Common myeloid progenitor, CD34-positive (primary cell): ENCODE measurements around the gene DPYSL3.

Experiments
- CTCF ChIA-PET: fragments of 350-600 bp; sonication (Branson Sonifier 250); formaldehyde crosslinking; loops from one replicate; lab custom pipeline; 2021; ENCODE audit warnings: antibody characterized with exemption; lab: Charles Lee
- POLR2A ChIA-PET: fragments of 350-600 bp; sonication (Branson Sonifier 250); formaldehyde crosslinking; loops from one replicate; lab custom pipeline; 2021; ENCODE audit warnings: antibody characterized with exemption; lab: Charles Lee
- DNase-seq, 3 donors: peaks; one replicate each; pipeline versions ENCODE4 v3.0.0 to v3.0.0-alpha.2; 2013
- H3K27ac ChIP-seq, 2 experiments: 1 replicate in 1 of 2; 2 replicates in 1 of 2; pipeline ENCODE4 v1.7.0; 2013; ENCODE audit warnings: inconsistent platforms in 2 of 2, low read length in 2 of 2, mild to moderate bottlenecking in 2 of 2, low read depth in 1 of 2, moderate library complexity in 1 of 2; ENCODE audit not compliant: severe bottlenecking in 2 of 2, insufficient read depth in 1 of 2, poor library complexity in 1 of 2
- H3K27me3 ChIP-seq, 5 experiments: replicated peaks in 2 of 5; 1 replicate in 3 of 5; 2 replicates in 2 of 5; pipeline versions ENCODE4 v1.6.1 to v1.7.0; 2013; ENCODE audit warnings: low read length in 4 of 5, mild to moderate bottlenecking in 2 of 5, moderate library complexity in 2 of 5, inconsistent platforms in 1 of 5; ENCODE audit not compliant: insufficient read depth in 5 of 5, control insufficient read depth in 4 of 5
- H3K36me3 ChIP-seq, 4 experiments: 1 replicate in 2 of 4; 2 replicates in 2 of 4; pipeline versions ENCODE4 v1.6.1 to v1.7.0; 2013; ENCODE audit warnings: low read length in 3 of 4, control low read depth in 1 of 4, mild to moderate bottlenecking in 1 of 4; ENCODE audit not compliant: control insufficient read depth in 4 of 4, insufficient read depth in 4 of 4
- H3K4me1 ChIP-seq, 4 experiments: 1 replicate in 3 of 4; 2 replicates in 1 of 4; pipeline versions ENCODE4 v1.6.1 to v1.7.1; 2013; ENCODE audit warnings: low read length in 3 of 4, mild to moderate bottlenecking in 3 of 4, control low read depth in 1 of 4, inconsistent platforms in 1 of 4, moderate library complexity in 1 of 4; ENCODE audit not compliant: control insufficient read depth in 4 of 4, insufficient read depth in 4 of 4; ENCODE audit errors: control extremely low read depth in 1 of 4
- H3K4me3 ChIP-seq, 7 experiments: 1 replicate in 4 of 7; 2 replicates in 3 of 7; pipeline versions ENCODE4 v1.5.1 to v1.7.0; 2013; ENCODE audit warnings: mild to moderate bottlenecking in 7 of 7, low read length in 6 of 7, moderate library complexity in 6 of 7, inconsistent platforms in 2 of 7, low read depth in 2 of 7, control low read depth in 1 of 7; ENCODE audit not compliant: insufficient read depth in 4 of 7, control insufficient read depth in 1 of 7; ENCODE audit errors: extremely low read depth in 1 of 7
- H3K9me3 ChIP-seq, 5 experiments: 1 replicate in 4 of 5; 2 replicates in 1 of 5; pipeline versions ENCODE4 v1.6.1 to v1.7.1; 2013; ENCODE audit warnings: low read length in 4 of 5, mild to moderate bottlenecking in 2 of 5, inconsistent platforms in 1 of 5, low read depth in 1 of 5, moderate library complexity in 1 of 5; ENCODE audit not compliant: control insufficient read depth in 4 of 5, insufficient read depth in 2 of 5; ENCODE audit errors: control extremely low read depth in 1 of 5
- WGBS: methylation state at CpG from one replicate; pipeline ENCODE4 v1.1.5; 2013; ENCODE audit not compliant: insufficient coverage; 5-methylcytosine and 5-hydroxymethylcytosine counted together

The DPYSL3 gene

GRCh38 chr5:147479444-147479843 lies 30.4 kb downstream of the DPYSL3 start:
- CTCF ChIA-PET = interaction anchor here (1.2 to 9.5 kb wide), 7 partner anchors 8 to 80 kb away, joined by 3 to 97 read pairs (median 4); no protein-coding TSS in a partner anchor
- H3K9me3 ChIP-seq = no peaks in the 10 kb centered on the region
- H3K27me3 ChIP-seq = no peaks in the 10 kb centered on the region
- H3K4me1 ChIP-seq = peaks cover 8 to 53% (median 48%) of the 10 kb centered on the region in 4 experiments
- no peaks in the 10 kb centered on the region for H3K36me3 ChIP-seq
- no peak overlapping the region for H3K27ac ChIP-seq
- POLR2A ChIA-PET = interaction anchor here (1.3 kb wide), 1 partner anchor 15 kb away, joined by 4 read pairs; no protein-coding TSS in a partner anchor
- peak overlapping the region in 1 of 7 experiments; percentile 17 for H3K4me3 ChIP-seq
- peak; percentile 70 to 91 (median 90) for DNase-seq

GRCh38 chr5:147474140-147474539 lies 35.7 kb downstream of the DPYSL3 start:
- no peak for DNase-seq
- H3K27ac ChIP-seq = no peak overlapping the region
- no peaks in the 10 kb centered on the region for H3K9me3 ChIP-seq
- ChIA-PET POLR2A (no interaction called here), CTCF (interaction anchor here (0.9 to 2.1 kb wide), 3 partner anchors 9 to 47 kb away, joined by 3 to 9 read pairs (median 3); no protein-coding TSS in a partner anchor)
- no peak overlapping the region for H3K4me3 ChIP-seq
- no CpG with 5 or more reads among the region's 1 CpG for WGBS
- no peaks in the 10 kb centered on the region for H3K27me3 ChIP-seq
- no peaks in the 10 kb centered on the region for H3K36me3 ChIP-seq
- H3K4me1 ChIP-seq = peaks cover 0 to 7% (median 5%) of the 10 kb centered on the region in 4 experiments

GRCh38 chr5:147472664-147473475 lies 37.0 kb downstream of the DPYSL3 start:
- POLR2A ChIA-PET = no interaction called here
- WGBS = 92% methylated on average over 3 of the region's 4 CpGs
- no peaks in the 10 kb centered on the region for H3K9me3 ChIP-seq
- no peaks in the 10 kb centered on the region for H3K4me1 ChIP-seq
- CTCF ChIA-PET = interaction anchor here (1.0 to 2.1 kb wide), 4 partner anchors 8 to 86 kb away, joined by 3 to 9 read pairs (median 4); no protein-coding TSS in a partner anchor
- no peaks in the 10 kb centered on the region for H3K36me3 ChIP-seq
- H3K27me3 ChIP-seq = no peaks in the 10 kb centered on the region
- H3K27ac ChIP-seq = no peak overlapping the region
- DNase-seq = no peak
- no peak overlapping the region for H3K4me3 ChIP-seq

- CTCF ChIA-PET = interaction anchor here (1.0 to 7.6 kb wide), 4 partner anchors 9 to 91 kb away, joined by 3 to 97 read pairs (median 49); no protein-coding TSS in a partner anchor
- no peak for DNase-seq
- H3K27me3 ChIP-seq = peaks cover 0 to 2% (median 0%) of the 10 kb centered on the region in 5 experiments
- POLR2A ChIA-PET = no interaction called here
- no peaks in the 10 kb centered on the region for H3K9me3 ChIP-seq
- no peak overlapping the region for H3K4me3 ChIP-seq
- H3K4me1 ChIP-seq = peaks cover 0 to 8% (median 0%) of the 10 kb centered on the region in 4 experiments
- H3K27ac ChIP-seq = no peak overlapping the region
- no peaks in the 10 kb centered on the region for H3K36me3 ChIP-seq
- 100% methylated on average over 1 of the region's 1 CpG for WGBS
These were observed 41.8 kb downstream of the DPYSL3 start for GRCh38 chr5:147467973-147468508.

GRCh38 chr5:147466360-147466980 lies 43.4 kb downstream of the DPYSL3 start:
- H3K4me3 ChIP-seq = no peak overlapping the region
- peaks cover 0 to 2% (median 0%) of the 10 kb centered on the region in 5 experiments for H3K27me3 ChIP-seq
- no peak overlapping the region for H3K27ac ChIP-seq
- H3K9me3 ChIP-seq = no peaks in the 10 kb centered on the region
- CTCF ChIA-PET = interaction anchor here (1.0 to 7.6 kb wide), 6 partner anchors 11 to 106 kb away, joined by 3 to 97 read pairs (median 10); no protein-coding TSS in a partner anchor
- no peaks in the 10 kb centered on the region for H3K36me3 ChIP-seq
- DNase-seq = no peak
- peaks cover 0 to 8% (median 0%) of the 10 kb centered on the region in 4 experiments for H3K4me1 ChIP-seq
- 93% methylated on average over 6 of the region's 6 CpGs for WGBS
- POLR2A ChIA-PET = interaction anchor here (0.6 to 0.7 kb wide), 2 partner anchors 16 to 93 kb away, joined by 3 to 4 read pairs; no protein-coding TSS in a partner anchor

- no peaks in the 10 kb centered on the region for H3K36me3 ChIP-seq
- ChIA-PET CTCF (interaction anchor here (1.0 to 7.6 kb wide), 11 partner anchors 8 to 113 kb away, joined by 3 to 97 read pairs (median 8); no protein-coding TSS in a partner anchor), POLR2A (interaction anchor here (1.4 kb wide), 1 partner anchor 14 kb away, joined by 4 read pairs; no protein-coding TSS in a partner anchor)
- no peak overlapping the region for H3K4me3 ChIP-seq
- peaks cover 0 to 2% (median 0%) of the 10 kb centered on the region in 5 experiments for H3K27me3 ChIP-seq
- peaks cover 0 to 8% (median 0%) of the 10 kb centered on the region in 4 experiments for H3K4me1 ChIP-seq
- 88% methylated on average over 1 of the region's 3 CpGs for WGBS
- H3K9me3 ChIP-seq = peaks cover 0 to 1% (median 0%) of the 10 kb centered on the region in 5 experiments
- H3K27ac ChIP-seq = no peak overlapping the region
- DNase-seq = no peak
These were observed 44.1 kb downstream of the DPYSL3 start for GRCh38 chr5:147465747-147466146.
